ENCODE measurements around the gene SALL1. TPM values are rescaled to one million over a fixed set of nuclear protein-coding genes. Genes with fewer than 3 reads are reported as not detected.

The SALL1 gene
- total and polyA plus RNA-seq, 9 of the 15 experiments (the other 6 are each of a cell fraction or from before 2014, with no cell fraction given) = not detected

DNA sequence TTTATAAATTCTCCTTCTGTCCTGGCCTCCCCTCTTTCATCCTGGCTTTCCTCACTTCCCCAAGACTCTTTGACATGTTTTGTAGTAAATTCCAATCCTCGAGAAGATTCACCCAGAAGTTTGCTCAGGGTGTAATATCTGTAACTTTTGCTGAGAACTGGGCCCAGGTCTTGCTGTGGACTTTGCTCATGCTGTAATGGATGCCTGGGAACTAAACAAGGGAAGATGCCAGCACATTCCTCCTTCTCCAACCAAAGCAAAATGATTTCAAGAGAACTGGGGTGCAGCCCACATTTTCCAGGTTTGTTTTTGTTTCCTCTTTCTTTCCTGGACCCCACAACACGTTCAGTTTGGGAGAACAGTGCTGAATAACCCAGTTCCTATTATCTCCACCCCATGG is 6.6 kb upstream of the SALL1 start:
- TF ChIP-seq, protein P1, sequence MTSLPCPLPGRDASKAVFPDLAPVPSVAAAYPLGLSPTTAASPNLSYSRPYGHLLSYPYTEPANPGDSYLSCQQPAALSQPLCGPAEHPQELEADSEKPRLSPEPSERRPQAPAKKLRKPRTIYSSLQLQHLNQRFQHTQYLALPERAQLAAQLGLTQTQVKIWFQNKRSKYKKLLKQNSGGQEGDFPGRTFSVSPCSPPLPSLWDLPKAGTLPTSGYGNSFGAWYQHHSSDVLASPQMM (CRISPR knock-in tag; IDR thresholded peaks at IDR 0.05) = no peak
- no peak for TF ChIP-seq KAT7 (CRISPR knock-in tag; IDR thresholded peaks at IDR 0.05; ENCODE audit: borderline replicate concordance)
- no peak for TF ChIP-seq SETDB1 (IDR thresholded peaks at IDR 0.05; ENCODE audit: low read length)
- no peak for TF ChIP-seq ZNF143 (CRISPR knock-in tag; IDR thresholded peaks at IDR 0.05)
- no peak for TF ChIP-seq DACH1 (IDR thresholded peaks at IDR 0.05; ENCODE audit: partially characterized antibody)
- TF ChIP-seq, protein P2, sequence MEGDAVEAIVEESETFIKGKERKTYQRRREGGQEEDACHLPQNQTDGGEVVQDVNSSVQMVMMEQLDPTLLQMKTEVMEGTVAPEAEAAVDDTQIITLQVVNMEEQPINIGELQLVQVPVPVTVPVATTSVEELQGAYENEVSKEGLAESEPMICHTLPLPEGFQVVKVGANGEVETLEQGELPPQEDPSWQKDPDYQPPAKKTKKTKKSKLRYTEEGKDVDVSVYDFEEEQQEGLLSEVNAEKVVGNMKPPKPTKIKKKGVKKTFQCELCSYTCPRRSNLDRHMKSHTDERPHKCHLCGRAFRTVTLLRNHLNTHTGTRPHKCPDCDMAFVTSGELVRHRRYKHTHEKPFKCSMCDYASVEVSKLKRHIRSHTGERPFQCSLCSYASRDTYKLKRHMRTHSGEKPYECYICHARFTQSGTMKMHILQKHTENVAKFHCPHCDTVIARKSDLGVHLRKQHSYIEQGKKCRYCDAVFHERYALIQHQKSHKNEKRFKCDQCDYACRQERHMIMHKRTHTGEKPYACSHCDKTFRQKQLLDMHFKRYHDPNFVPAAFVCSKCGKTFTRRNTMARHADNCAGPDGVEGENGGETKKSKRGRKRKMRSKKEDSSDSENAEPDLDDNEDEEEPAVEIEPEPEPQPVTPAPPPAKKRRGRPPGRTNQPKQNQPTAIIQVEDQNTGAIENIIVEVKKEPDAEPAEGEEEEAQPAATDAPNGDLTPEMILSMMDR (IDR thresholded peaks at IDR 0.05 in 2 of 3, conservative IDR thresholded peaks at IDR 0.05 in 1 of 3; ENCODE audit: insufficient read depth in 2 of 3, low read depth in 1 of 3, low read length in 3 of 3) = no peak
- TF ChIP-seq CBFA2T3 (IDR thresholded peaks at IDR 0.05) = no peak
- TF ChIP-seq ZNF79 (CRISPR knock-in tag; IDR thresholded peaks at IDR 0.05; ENCODE audit: low read depth) = no peak
- TF ChIP-seq NCOA1 (IDR thresholded peaks at IDR 0.05; ENCODE audit: low read depth) = no peak
- TF ChIP-seq, protein P3, sequence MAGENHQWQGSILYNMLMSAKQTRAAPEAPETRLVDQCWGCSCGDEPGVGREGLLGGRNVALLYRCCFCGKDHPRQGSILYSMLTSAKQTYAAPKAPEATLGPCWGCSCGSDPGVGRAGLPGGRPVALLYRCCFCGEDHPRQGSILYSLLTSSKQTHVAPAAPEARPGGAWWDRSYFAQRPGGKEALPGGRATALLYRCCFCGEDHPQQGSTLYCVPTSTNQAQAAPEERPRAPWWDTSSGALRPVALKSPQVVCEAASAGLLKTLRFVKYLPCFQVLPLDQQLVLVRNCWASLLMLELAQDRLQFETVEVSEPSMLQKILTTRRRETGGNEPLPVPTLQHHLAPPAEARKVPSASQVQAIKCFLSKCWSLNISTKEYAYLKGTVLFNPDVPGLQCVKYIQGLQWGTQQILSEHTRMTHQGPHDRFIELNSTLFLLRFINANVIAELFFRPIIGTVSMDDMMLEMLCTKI (IDR thresholded peaks at IDR 0.05; ENCODE audit: partially characterized antibody) = no peak
- TF ChIP-seq ATF6 (CRISPR knock-in tag; IDR thresholded peaks at IDR 0.05) = no peak
- no peak for TF ChIP-seq RBM34 (IDR thresholded peaks at IDR 0.05; ENCODE audit: borderline replicate concordance, insufficient read depth, low read length)
- TF ChIP-seq ZNF384 (IDR thresholded peaks at IDR 0.05; ENCODE audit: low read depth, low read length) = no peak
- TF ChIP-seq PHTF2 (CRISPR knock-in tag; IDR thresholded peaks at IDR 0.05) = no peak
- no peak for TF ChIP-seq ZNF644 (tag; IDR thresholded peaks at IDR 0.05; ENCODE audit: low read depth)
- Histone ChIP-seq H3K4me3 (no peak overlapping the region), H3K79me2 (ENCODE audit: control insufficient read depth, insufficient read depth, low read length) (no peaks in the 10 kb centered on the region), H3K9me3 (replicated peaks; ENCODE audit: control insufficient read depth, insufficient read depth, low read depth, low read length) (no peaks in the 10 kb centered on the region), H3K4me1 (replicated peaks in 1 of 2; ENCODE audit: control insufficient read depth in 2 of 2, insufficient read depth in 2 of 2, low read length in 2 of 2) (no peaks in the 10 kb centered on the region), H3K9ac (ENCODE audit: insufficient read depth in 1 of 2, low read depth in 2 of 2, low read length in 2 of 2) (no peak overlapping the region), H3K36me3 (ENCODE audit: control insufficient read depth, insufficient read depth, low read length) (no peaks in the 10 kb centered on the region), H3K9me1 (ENCODE audit: control insufficient read depth, insufficient read depth, low read length) (no peaks in the 10 kb centered on the region), H2AFZ (ENCODE audit: low read depth, low read length) (no peak overlapping the region), H3K27me3 (ENCODE audit: control insufficient read depth in 2 of 2, insufficient read depth in 2 of 2, low read length in 2 of 2) (peaks cover 0 to 11% of the 10 kb centered on the region in 2 experiments; a peak in 1 of 5 replicates), H3K4me2 (ENCODE audit: insufficient read depth, low read length) (no peak overlapping the region), H4K20me1 (replicated peaks; ENCODE audit: control insufficient read depth, insufficient read depth, low read length) (no peaks in the 10 kb centered on the region), H3K27ac (ENCODE audit: extremely low read depth, low read depth, low read length) (no peak overlapping the region)
- DNase-seq (ENCODE audit: extremely low read depth in 1 of 4, low spot score in 3 of 4) (no peak), ATAC-seq (no peak), FAIRE-seq (no peak)
- ChIA-PET CTCF (ENCODE audit: low intra/inter-chr PET ratio) (no interaction called here), POLR2A (no interaction called here)
- BruUV-seq (replicated peaks) = no TSS peak
- in situ Hi-C loops (cut with MboI) (no loop called here), intact Hi-C loops (cut with micrococcal nuclease) (no loop called here)
- WGBS (ENCODE audit: insufficient coverage, low coverage, missing lambda C conversion rate) = 0% methylated on average over 2 of the region's 2 CpGs

Measured in K562 (cell line).